Endothelial cell of umbilical vein (primary cell): Measurements from ENCODE around the gene CNPY1.

Source experiments
- POLR2AphosphoS5 ChIP-seq: IDR thresholded peaks from 2 replicates; pipeline ENCODE4 v1.6.1; 2012; ENCODE audit warnings: low read depth, mild to moderate bottlenecking, control low read depth, low read length, moderate library complexity; ENCODE audit not compliant: insufficient read depth
- TF ChIP-seq, protein P1 (sequence below), 2 donors: IDR thresholded peaks; 1 replicate in 1 of 2; 2 replicates in 1 of 2; pipeline ENCODE4 v1.5.1; 2011; ENCODE audit warnings: low read length in 2 of 2, mild to moderate bottlenecking in 2 of 2, moderate library complexity in 2 of 2, control low read depth in 1 of 2, inconsistent platforms in 1 of 2, low read depth in 1 of 2; ENCODE audit not compliant: insufficient read depth in 1 of 2; ENCODE audit errors: extremely low read depth in 1 of 2

DNA sequence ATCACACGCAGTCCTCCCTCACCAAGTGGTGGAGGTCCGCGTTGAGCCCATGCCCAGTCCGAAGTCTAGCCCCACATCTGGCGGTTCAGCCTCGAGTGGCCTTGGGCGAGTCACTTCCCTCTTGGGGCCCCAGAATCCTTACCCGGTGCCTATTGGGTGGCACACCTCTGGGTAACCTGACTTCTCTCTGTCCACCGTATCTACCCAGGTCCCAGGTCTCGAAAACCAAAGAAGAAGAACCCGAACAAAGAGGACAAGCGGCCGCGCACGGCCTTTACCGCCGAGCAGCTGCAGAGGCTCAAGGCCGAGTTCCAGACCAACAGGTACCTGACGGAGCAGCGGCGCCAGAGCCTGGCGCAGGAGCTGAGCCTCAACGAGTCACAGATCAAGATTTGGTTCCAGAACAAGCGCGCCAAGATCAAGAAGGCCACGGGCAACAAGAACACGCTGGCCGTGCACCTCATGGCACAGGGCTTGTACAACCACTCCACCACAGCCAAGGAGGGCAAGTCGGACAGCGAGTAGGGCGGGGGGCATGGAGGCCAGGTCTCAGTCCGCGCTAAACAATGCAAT is 84.1 kb downstream of the CNPY1 start:
- TF ChIP-seq, protein P1, sequence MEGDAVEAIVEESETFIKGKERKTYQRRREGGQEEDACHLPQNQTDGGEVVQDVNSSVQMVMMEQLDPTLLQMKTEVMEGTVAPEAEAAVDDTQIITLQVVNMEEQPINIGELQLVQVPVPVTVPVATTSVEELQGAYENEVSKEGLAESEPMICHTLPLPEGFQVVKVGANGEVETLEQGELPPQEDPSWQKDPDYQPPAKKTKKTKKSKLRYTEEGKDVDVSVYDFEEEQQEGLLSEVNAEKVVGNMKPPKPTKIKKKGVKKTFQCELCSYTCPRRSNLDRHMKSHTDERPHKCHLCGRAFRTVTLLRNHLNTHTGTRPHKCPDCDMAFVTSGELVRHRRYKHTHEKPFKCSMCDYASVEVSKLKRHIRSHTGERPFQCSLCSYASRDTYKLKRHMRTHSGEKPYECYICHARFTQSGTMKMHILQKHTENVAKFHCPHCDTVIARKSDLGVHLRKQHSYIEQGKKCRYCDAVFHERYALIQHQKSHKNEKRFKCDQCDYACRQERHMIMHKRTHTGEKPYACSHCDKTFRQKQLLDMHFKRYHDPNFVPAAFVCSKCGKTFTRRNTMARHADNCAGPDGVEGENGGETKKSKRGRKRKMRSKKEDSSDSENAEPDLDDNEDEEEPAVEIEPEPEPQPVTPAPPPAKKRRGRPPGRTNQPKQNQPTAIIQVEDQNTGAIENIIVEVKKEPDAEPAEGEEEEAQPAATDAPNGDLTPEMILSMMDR (IDR thresholded peaks at IDR 0.05; ENCODE audit: extremely low read depth in 1 of 2, insufficient read depth in 1 of 2, low read depth in 1 of 2, low read length in 2 of 2) = no peak
- TF ChIP-seq POLR2AphosphoS5 = no peak
